GM21737 (cell line): ENCODE measurements around the gene RAB40C.

Source experiments
- ATAC-seq: cut with Tn5 transposase; IDR thresholded peaks from one replicate; pipeline ENCODE4 v1.9.1; 2021; ENCODE audit warnings: mild to moderate bottlenecking, moderate library complexity; ENCODE audit not compliant: unreplicated experiment

Gene RAB40C

GRCh38 chr16:589658-590187, at the start of gene RAB40C:
Gene RAB40C, plus strand, starts transcription at chr16:590066. Its CDS starts 226 bp downstream, at chr16:590292.
- peak; percentile 75 for ATAC-seq

DNA sequence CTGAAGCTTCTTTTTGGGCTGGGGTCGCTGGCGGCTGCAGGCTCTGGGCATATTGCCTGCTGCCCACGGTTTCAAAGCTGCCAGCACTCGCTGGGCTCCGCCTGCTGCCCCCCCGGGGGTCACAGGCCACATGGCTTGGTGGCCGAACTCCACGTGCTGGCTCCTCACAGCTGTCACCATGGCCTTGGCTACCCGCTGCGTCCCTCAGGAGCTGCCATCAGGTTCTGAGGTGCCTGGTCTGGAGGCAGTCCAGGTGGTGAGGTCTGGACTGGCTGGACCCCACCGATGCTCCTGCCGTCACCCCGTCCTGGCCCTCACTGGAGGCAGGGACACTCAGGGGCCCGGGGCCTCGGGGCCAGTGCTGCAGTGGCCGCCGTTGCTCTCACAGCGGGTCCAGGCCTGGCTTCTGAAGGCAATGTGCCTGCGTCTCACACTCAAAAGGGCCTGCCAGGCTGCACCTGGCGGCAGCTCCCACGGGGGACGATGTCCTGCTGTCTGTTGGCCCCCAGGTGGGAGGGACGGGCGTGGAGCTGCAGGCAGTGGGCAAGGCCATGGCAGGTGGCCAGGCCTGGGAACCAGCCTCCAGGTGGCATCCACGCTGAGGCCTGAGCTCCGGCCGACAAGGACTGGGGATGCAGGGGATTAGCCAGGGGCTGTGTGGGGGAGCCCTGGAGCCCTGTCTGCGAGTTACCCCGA, 49.1 kb upstream of the RAB40C start:
- no peak for ATAC-seq

GRCh38 chr16:543301-544164, 46.3 kb upstream of the RAB40C start:
- ATAC-seq: no peak

GRCh38 chr16:544517-544916, 45.3 kb upstream of the RAB40C start:
- no peak for ATAC-seq

DNA sequence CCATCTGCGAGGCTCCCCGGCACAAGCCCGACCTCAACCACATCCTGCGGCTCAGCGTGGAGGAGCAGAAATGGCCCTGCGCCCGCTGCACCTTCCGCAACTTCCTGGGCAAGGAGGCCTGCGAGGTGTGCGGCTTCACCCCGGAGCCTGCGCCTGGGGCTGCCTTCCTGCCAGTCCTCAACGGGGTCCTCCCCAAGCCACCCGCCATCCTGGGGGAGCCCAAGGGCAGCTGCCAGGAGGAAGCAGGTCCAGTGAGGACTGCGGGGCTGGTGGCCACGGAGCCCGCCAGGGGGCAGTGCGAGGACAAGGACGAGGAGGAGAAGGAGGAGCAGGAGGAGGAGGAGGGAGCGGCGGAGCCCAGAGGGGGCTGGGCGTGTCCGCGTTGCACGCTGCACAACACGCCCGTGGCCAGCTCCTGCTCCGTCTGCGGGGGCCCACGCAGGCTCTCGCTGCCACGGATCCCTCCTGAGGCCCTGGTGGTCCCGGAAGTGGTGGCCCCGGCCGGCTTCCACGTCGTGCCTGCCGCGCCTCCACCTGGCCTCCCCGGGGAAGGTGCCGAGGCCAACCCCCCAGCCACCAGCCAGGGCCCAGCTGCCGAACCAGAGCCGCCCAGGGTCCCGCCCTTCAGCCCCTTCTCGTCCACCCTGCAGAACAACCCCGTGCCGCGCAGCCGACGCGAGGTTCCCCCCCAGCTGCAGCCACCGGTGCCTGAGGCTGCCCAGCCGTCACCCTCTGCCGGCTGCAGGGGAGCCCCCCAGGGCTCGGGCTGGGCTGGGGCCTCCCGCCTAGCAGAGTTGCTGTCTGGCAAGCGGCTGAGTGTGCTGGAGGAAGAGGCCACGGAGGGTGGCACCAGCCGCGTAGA, 42.7 kb upstream of the RAB40C start:
- no peak for ATAC-seq

DNA sequence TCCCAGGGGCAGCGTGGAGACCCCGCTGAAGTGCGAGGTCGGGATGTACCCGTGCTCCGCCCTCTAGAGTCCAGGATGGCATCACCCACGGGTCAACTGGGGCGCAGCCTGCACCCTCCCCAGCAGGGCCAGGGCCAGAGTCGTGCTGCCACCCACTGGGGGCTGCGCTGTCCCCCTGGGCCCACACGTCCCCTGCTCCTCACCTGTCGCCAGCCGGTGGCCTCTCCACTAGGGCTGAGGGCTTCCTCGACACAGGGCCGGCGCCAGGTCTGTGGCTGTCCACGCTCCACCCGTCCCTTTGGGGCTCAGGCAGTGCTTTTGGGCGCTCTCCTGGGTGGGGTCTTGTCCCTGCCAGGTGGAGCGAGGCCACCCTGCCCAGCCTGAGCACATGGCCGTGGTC, 41.3 kb upstream of the RAB40C start:
- ATAC-seq: no peak

DNA sequence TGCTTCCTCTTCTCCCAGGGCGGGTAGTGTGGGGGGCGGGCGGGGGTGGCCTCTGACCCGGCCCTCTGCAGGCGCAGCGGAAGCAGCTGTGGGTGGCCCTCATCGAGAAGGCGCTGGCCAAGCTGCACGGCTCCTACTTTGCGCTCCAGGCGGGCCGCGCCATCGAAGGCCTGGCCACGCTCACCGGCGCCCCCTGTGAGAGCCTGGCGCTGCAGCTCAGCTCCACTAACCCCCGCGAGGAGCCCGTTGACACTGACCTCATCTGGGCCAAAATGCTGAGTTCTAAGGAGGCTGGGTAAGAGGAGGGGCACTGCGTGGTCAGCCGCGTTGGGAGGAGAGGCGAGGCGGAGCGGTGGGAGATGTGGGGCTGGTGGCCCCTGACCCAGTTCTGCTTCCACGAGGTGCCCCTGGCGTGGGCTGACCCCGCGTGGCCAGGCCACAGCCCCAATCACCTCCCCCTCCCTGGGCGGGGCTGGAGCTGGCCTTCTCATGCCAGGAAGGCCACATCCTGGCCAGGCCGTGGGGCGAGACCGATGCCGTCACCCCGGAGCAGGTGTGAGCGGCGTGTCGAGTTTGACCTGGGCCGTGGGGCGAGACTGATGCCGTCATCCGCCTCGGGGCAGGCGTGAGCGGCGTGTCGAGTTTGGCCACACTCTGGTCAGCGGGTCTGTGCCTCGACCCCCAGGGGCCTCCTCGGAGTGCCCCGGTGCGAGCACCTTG, 40.2 kb upstream of the RAB40C start:
- no peak for ATAC-seq

DNA sequence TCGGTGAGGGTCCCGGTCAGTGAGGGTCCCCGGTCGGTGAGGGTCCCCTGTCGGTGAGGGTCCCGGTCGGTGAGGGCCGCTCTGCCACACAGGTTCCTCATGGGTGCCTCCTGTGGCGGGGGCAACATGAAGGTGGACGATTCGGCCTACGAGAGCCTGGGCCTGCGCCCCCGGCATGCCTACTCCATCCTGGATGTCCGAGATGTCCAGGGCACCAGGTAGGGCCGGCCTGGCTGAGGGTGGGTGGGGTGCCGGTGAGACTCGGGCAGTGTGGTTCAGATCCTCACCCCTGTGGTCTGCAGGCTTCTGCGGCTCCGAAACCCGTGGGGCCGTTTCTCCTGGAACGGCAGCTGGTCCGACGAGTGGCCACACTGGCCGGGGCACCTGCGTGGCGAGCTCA, 38.7 kb upstream of the RAB40C start:
- no peak for ATAC-seq

DNA sequence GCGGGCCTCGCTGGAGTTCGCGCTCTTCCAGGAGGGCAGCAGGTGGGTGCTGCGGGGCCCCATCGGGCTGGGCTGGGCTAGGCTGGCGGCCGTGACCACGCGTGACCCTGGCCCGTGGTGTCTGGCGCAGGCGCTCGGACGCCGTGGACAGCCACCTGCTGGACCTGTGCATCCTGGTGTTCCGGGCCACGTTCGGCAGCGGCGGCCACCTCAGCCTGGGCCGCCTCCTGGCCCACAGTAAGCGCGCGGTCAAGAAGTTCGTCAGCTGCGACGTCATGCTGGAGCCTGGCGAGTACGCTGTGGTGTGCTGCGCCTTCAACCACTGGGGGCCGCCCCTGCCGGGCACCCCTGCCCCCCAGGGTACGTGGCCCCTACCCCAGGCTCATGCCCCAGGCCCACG, 37.7 kb upstream of the RAB40C start:
- ATAC-seq: no peak

DNA sequence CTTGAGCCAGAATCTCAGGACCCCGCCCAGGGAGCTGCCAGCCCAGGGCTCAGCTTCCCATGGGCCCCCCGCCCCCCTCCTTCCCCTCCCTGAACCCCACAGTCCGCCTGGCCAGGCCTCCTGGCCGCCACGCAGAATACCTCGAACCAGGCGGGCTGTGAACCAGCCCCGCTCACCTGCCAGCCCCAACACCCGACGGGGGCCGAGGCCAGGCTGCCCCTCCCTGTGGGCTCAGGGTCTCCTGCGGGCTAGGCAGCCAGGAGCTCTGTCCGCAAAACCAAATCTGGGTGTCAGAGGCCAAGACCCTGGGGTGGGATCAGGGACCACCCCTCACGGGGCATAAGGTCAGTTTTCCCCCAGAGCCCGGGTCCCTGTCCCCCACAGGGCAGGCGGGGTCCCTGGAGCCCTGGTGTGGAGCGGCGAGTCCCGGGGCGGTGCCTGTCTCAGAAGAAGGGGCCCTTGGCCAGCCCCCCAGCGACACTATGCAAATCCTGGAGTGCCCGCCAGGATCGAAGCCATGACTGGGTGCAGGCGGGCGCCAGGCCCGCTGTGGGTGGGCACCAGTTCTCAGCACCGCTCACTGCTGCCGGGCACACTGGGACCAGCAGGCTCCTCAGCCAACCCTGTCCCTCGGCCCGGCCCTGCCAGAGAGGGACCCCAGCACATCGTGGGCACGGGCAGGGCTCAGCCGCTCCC, 36.1 kb upstream of the RAB40C start:
- no peak for ATAC-seq

DNA sequence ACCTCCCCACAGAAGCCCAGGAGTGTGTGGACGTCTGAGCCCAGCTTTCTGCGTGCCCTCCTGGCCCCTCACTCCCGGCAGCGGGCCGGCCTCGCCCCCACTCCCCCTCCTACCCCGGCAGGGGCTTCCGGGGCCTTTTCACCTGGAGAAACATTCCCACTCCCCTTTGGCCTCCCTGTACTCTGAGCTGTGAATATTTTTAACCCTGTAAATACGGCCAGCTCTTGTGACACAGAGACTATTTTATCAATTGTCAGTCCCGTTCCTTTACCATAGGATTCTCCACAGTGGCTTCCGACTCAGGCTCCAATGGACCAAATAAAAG, 35.6 kb upstream of the RAB40C start:
- ATAC-seq: no peak

DNA sequence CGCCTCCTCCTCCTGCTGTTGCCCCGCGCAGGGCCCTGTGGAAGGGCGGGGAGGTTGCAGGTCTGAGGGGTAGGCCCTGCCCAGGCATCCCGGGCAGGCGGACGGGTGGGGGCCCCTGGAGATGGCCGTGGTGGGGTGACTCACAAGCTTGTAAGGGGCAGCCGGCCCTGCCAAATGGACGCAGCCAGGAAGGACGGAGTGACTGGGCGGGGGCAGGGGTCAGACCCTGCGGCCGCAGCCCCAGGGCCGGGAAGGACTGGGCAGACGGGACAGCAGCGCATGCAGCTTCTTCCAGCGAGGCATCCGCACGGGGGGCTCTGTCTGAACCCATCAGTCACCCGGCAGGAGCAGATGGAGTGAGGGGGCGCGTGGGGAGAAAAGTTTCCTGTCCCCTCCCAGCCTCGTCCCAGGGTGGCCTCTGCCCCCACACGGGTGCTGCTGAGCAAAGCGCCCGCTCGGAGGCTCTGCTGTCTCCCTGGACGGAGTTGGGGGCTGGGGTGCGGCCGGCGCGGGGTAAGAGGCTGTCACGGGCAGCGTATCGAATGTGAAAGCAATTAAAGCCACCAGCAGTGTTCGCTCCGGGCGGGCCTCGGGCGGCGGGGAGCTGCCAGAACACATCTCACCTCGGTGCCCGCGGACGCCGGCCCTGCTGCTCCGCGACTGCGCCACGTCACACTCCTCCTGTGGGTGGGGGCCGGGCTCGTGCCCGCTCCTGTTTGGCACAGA, 35.1 kb upstream of the RAB40C start:
- ATAC-seq: no peak

GRCh38 chr16:555528-556473, 34.1 kb upstream of the RAB40C start:
- ATAC-seq: no peak

DNA sequence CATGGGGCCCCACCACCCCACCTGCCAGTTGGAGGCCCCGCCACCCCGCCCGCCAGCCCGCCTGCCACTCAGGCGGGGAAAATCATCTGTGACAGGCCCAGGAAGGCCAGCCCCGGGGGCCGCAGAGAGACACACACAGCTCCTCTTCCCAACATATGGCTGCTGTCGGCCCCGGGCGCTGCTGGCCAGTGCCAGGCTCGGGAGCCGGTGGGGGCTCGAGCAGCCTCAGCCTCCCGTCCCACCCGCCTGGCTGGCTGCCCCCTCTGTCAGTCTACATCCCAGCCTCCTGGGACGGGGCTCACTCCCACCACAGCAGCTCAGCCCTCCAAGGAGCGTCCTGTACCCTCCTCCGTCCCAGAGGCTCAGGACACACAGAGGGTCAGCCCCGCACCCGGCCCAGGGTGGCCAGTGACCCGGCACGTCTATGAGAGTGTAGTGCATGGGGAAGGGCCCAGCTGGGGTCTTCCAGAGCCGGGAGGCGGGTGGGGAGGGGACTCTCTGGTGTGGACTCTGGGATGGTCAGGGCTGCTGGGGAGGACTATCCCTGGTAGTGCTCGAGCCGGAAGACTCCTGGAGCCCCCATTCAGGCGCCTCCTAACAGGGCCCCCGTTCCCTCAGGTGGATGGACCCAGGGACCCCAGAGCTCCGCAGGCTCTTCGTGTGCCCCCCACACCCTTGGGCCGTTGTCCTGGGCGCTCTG, 33.2 kb upstream of the RAB40C start:
- no peak for ATAC-seq

DNA sequence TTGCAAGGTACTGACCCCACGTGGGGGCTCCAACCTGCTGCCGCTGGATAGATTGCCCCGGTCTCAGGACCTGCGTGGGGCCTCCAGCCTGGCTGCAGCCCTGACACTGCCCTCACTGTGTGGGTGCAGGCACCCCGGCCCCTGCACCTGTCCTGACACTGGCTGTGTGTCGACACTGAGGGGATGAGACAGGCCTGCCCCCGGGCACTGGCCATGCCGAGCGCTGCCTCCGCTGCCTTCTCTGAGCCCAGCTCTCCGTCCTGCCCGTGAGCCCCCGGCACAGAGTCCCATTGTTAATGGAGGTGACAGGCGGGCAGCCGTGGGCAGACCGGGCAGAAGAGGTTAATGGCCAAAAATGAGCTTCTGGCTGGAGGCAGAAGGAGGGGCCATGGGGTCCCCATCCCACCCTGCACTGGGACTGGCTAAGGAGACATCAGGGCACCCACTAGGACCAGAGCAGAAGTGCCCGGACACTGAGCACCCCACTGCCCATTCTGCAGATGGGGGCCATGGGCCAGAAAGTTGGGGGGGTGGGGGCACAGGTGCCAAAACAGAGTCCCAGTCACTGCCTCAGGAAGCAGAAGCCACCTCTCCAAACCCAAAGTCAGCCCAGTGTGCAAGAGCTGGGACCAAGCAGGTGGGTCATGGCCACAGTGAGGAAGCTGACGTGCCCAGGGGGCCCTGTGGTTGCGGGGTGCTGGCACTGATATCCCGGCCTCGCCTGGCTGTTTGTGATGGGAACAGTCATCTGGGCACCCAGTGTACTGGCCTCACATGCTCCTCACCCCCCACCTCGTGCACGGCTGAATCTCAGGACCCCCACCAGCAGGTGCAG, 32.2 kb upstream of the RAB40C start:
- no peak for ATAC-seq

GRCh38 chr16:558298-559020, 31.4 kb upstream of the RAB40C start:
- no peak for ATAC-seq
